ENCODE results near the gene WNT3A.

The WNT3A gene

GRCh38 chr1:227994632-227995300 is 12.0 kb upstream of the WNT3A start:
- no peak for TF ChIP-seq ZNF274 (IDR thresholded peaks at IDR 0.05; ENCODE audit: low read depth, low read length)
- H3K4me3 ChIP-seq (ENCODE audit: low read length) = no peak overlapping the region

DNA sequence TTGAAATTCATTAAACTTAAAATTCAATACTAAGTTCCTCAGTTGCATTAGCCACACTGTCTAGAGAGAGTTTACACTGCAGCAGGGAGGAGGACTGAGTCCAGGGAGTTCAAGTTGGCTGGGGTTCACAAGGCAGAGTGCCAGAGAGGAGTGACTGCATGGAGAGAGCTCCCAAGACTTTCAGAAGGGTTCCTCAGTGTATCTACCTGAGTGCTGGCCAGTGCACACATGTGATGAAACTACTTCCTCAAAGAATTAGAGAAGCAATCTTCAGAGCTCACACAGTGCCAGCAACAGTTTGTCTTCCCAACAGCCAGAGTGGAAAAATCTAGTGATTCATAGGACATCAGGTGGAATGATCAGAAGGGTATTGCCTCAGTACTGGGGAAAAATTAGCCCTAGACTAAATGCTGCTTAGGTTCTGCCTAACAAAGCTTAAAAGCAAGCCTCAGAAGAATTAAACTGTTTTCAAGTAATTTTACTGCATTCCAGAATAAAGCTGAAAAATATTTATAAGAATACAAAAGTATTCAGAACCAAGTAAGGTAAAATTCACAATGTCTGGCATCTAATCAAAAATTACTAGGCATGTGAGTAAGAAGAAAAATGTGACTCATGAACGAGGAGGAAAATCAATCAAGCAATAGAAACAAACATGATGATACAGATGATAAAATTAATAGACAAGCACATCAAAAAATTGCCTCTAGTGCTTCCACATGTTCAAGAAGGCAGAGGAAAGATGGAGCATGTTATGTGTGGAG is 10.4 kb upstream of the WNT3A start:
- no peak overlapping the region for H3K4me3 ChIP-seq (ENCODE audit: low read length)
- TF ChIP-seq ZNF274 (IDR thresholded peaks at IDR 0.05; ENCODE audit: low read depth, low read length) = no peak

DNA sequence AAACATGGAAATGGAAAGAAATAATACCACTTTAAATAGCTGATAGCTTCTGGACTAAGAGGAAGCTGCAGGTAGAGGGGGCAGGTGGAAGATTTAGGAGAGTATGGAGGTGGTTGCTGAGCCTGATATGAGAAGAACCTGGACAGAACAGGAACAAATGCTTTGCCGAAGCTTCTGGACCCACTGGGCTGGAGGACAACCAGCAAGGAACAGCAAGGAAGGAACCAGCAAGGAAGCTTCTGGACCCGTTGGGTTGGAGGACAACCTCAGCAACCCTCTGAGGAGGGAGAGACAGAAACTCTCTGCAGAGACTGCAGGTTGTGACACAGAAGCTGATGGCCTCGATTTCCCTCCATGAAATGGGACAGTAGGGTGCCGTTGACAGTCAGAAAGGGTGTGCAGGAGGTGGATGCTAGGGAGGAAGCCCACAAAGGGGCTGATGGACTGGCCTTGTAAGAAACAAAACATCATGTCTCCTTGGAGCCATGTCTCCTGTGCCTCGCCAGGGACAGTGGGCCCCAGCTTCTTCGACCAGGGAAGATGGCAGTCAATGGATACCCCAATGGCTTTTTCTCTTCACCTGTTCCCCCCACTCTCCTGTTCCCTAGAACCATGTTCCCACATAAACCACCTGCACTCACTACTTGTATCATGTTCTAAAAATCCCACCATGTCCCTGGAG is 8.3 kb upstream of the WNT3A start:
- TF ChIP-seq ZNF274 (IDR thresholded peaks at IDR 0.05; ENCODE audit: low read depth, low read length) = no peak
- no peak overlapping the region for H3K4me3 ChIP-seq (ENCODE audit: low read length)

DNA sequence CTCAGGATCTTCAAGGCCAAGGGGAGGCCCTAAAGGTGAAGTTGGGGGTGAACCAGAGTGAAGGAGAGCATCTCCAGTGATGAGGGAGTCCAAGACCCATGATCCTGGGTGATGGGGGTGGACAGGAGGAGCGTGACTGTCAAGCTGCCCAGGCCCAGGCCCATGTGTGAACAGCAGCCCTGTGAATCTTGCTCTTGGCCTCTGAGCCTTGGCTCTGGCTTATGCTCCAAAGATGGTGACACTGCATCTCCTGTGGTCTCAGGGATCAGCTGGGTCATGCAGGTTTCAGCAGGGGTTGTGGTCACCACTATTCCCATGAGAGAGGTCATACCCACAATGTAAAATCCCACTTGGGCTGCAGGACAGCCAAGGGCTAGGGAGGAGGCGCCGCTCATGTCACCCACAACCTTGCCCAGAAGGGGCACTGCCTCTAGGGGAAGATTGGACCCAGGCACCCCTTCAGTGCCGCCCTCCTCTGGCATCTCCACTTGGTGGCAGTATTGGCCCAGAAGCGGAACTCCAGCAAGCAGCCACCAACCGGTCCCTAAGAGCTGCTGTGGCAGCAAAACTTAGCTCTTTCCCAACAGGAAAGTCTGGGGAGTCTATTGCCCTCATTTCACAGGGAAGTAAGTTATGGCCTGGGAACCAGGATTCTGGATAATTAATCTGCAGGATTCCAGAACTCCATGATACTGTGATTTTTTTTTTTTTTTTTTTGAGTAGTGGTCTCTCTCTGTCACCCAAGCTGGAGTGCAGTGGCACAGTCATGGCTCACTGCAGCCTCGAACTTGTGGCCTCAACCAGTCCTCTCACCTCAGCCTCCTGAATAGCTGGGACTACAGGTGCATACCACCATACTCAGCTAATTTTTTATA is 7.5 kb upstream of the WNT3A start:
- no peak overlapping the region for H3K4me3 ChIP-seq (ENCODE audit: low read length)
- no peak for TF ChIP-seq ZNF274 (IDR thresholded peaks at IDR 0.05; ENCODE audit: low read depth, low read length)

GRCh38 chr1:228000416-228000815 is 6.4 kb upstream of the WNT3A start:
- TF ChIP-seq ZNF274 (IDR thresholded peaks at IDR 0.05; ENCODE audit: low read depth, low read length) = no peak

GRCh38 chr1:228000836-228001563 is 5.8 kb upstream of the WNT3A start:
- TF ChIP-seq ZNF274 (IDR thresholded peaks at IDR 0.05; ENCODE audit: low read depth, low read length) = no peak
- H3K4me3 ChIP-seq (ENCODE audit: low read length) = no peak overlapping the region

More at GRCh38 chr1:228000416-228000815, 6.4 kb upstream of the WNT3A start:
- H3K4me3 ChIP-seq (ENCODE audit: low read length) = no peak overlapping the region

DNA sequence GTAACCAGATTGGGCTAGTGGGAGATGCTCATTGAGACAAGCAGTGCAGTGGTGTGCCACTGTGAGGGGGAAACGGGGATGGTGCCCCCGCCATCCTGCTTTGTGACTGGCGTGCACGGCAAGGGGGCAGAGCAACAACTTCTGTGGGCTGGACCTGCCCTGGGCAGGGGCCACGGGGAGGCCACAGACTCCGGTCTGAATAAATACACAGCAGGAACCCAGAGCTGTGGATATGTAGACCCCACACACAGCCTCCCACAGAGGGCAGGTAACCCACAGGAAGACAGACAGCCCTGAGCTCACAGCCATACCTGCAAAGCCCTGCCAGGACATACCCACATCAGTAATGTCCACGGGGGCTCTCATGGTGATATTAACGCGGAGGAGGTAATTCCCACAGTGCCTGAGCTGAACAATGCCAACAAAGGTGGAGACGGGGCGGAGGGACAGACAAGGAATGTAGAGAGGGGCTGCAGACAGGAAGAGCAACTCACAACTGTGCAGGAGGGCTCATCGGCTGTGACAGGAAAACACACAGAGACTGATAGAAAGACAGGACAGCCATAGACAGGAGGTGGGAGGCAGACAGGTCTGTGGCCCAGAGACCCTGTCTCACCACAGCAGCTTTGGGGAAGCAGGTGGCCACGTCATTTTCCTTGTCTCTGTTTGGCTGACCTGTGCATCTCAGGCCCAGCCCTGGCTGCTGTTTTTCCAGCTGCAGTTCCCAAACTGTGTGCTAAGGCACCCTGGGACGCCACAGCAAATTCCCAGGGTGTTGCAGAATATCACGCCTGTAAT is 4.9 kb upstream of the WNT3A start:
- TF ChIP-seq ZNF274 (IDR thresholded peaks at IDR 0.05; ENCODE audit: low read depth, low read length) = no peak
- H3K4me3 ChIP-seq (ENCODE audit: low read length) = no peak overlapping the region

GRCh38 chr1:228002792-228003191 is 4.0 kb upstream of the WNT3A start:
- no peak for TF ChIP-seq ZNF274 (IDR thresholded peaks at IDR 0.05; ENCODE audit: low read depth, low read length)

GRCh38 chr1:228003461-228004330 is 3.1 kb upstream of the WNT3A start:
- no peak overlapping the region for H3K4me3 ChIP-seq (ENCODE audit: low read length)
- TF ChIP-seq ZNF274 (IDR thresholded peaks at IDR 0.05; ENCODE audit: low read depth, low read length) = no peak

More at GRCh38 chr1:228002792-228003191, 4.0 kb upstream of the WNT3A start:
- no peak overlapping the region for H3K4me3 ChIP-seq (ENCODE audit: low read length)

DNA sequence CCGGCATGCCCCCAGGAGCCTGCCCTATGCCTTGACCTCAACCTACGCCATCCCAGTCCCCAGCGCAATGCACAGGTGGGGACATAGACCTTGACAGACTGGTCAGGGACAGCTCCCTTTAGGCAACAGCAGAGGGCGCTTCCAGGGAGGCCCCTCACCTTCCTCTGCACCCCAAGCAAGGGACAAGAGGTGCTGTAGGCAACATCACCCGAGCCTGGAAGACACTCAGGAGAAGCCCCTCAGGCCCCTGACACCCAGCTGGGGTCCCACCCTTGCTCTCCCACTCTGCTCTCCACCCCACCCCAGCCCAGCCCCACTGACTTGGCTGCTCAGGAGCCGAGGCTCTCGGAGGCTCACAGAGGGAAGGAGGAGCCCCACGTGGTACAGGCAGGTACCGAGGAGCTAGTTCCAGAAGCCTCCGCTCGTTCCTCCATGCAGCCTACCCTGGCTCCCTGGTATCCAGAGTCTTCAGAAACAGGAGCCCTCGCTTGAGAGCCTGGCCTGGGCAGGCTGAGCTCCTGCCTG is 2.4 kb upstream of the WNT3A start:
- no peak overlapping the region for H3K4me3 ChIP-seq (ENCODE audit: low read length)

GRCh38 chr1:228004856-228005462 is 1.8 kb upstream of the WNT3A start:
- TF ChIP-seq ZNF274 (IDR thresholded peaks at IDR 0.05; ENCODE audit: low read depth, low read length) = no peak
- H3K4me3 ChIP-seq (ENCODE audit: low read length) = no peak overlapping the region

More for the DNA sequence above, 2.4 kb upstream of the WNT3A start:
- TF ChIP-seq ZNF274 (IDR thresholded peaks at IDR 0.05; ENCODE audit: low read depth, low read length) = no peak
